ENCODE data around the gene MRPL53.

MRPL53 gene

GRCh38 chr2:74429487-74430451 is 42.7 kb downstream of the MRPL53 start:
- no peak for DNase-seq

- DNase-seq = no peak
Measured at GRCh38 chr2:74428675-74429074, 43.8 kb downstream of the MRPL53 start.

- no peak for DNase-seq
Measured at GRCh38 chr2:74427551-74427950, 44.9 kb downstream of the MRPL53 start.

- no peak for DNase-seq
Measured at GRCh38 chr2:74426181-74426758, 46.2 kb downstream of the MRPL53 start.

GRCh38 chr2:74425523-74425922 is 47.0 kb downstream of the MRPL53 start:
- DNase-seq = no peak

GRCh38 chr2:74424995-74425406 is 47.5 kb downstream of the MRPL53 start:
- DNase-seq = no peak

- DNase-seq = no peak
Measured at GRCh38 chr2:74424139-74424992, 48.1 kb downstream of the MRPL53 start.

GRCh38 chr2:74423231-74424095 is 49.0 kb downstream of the MRPL53 start:
- DNase-seq = no peak
